ENCODE measurements around the gene CSNK1A1L. TPM values are rescaled to one million over a fixed set of nuclear protein-coding genes. Genes with fewer than 3 reads are reported as not detected.

CSNK1A1L gene
- polyA plus RNA-seq (2013, experiment 1 of 4) = not detected
- not detected for polyA plus RNA-seq (2013, experiment 2 of 4)
- not detected for polyA plus RNA-seq (2013, experiment 3 of 4)
- polyA plus RNA-seq (2013, experiment 4 of 4) = not detected

GRCh38 chr13:37105251-37105714 is at the start of gene CSNK1A1L:
Gene CSNK1A1L (minus strand): TSS chr13:37105664. CDS start chr13:37105256, 408 bp downstream.
- no peaks in the 10 kb centered on the region for H3K27me3 ChIP-seq (ENCODE audit: control insufficient read depth, insufficient read depth, low read length, poor library complexity, severe bottlenecking)
- no peak within 1 kb of the TSS for H3K27ac ChIP-seq (ENCODE audit: insufficient read depth, low read depth, low read length, poor library complexity, severe bottlenecking)
- no peak within 1 kb of the TSS for H3K4me3 ChIP-seq (ENCODE audit: insufficient read depth, low read depth, low read length)
- H3K4me1 ChIP-seq (ENCODE audit: control insufficient read depth, insufficient read depth, low read length) = no peaks in the 10 kb centered on the region
- 96% methylated on average over 26 of the region's 26 CpGs for WGBS, 2 experiments
- no peaks in the 10 kb centered on the region for H3K9me3 ChIP-seq (ENCODE audit: control insufficient read depth, low read length)
- H3K36me3 ChIP-seq (ENCODE audit: control insufficient read depth, insufficient read depth, low read length) = no peaks in the 10 kb centered on the region

- Histone ChIP-seq H3K27me3 (ENCODE audit: control insufficient read depth, insufficient read depth, low read length, poor library complexity, severe bottlenecking) (no peaks in the 10 kb centered on the region), H3K9me3 (ENCODE audit: control insufficient read depth, low read length) (no peaks in the 10 kb centered on the region), H3K27ac (ENCODE audit: insufficient read depth, low read depth, low read length, poor library complexity, severe bottlenecking) (no peak overlapping the region), H3K4me1 (ENCODE audit: control insufficient read depth, insufficient read depth, low read length) (no peaks in the 10 kb centered on the region), H3K36me3 (ENCODE audit: control insufficient read depth, insufficient read depth, low read length) (no peaks in the 10 kb centered on the region), H3K4me3 (ENCODE audit: insufficient read depth, low read depth, low read length) (no peak overlapping the region)
- WGBS, 2 experiments = 16 to 42% methylated on average over 1 to 2 of the region's 3 CpGs
These were observed 43.9 kb upstream of the CSNK1A1L start for GRCh38 chr13:37149380-37149779.

- WGBS, 2 experiments = 91 to 95% methylated on average over 2 of the region's 2 CpGs
These were observed 43.0 kb upstream of the CSNK1A1L start for GRCh38 chr13:37148501-37148900.

GRCh38 chr13:37144661-37145060 is 39.2 kb upstream of the CSNK1A1L start:
- Histone ChIP-seq H3K4me1 (ENCODE audit: control insufficient read depth, insufficient read depth, low read length) (no peaks in the 10 kb centered on the region), H3K4me3 (ENCODE audit: insufficient read depth, low read depth, low read length) (no peak overlapping the region), H3K27me3 (ENCODE audit: control insufficient read depth, insufficient read depth, low read length, poor library complexity, severe bottlenecking) (no peaks in the 10 kb centered on the region), H3K9me3 (ENCODE audit: control insufficient read depth, low read length) (no peaks in the 10 kb centered on the region), H3K27ac (ENCODE audit: insufficient read depth, low read depth, low read length, poor library complexity, severe bottlenecking) (no peak overlapping the region), H3K36me3 (ENCODE audit: control insufficient read depth, insufficient read depth, low read length) (no peaks in the 10 kb centered on the region)

More at GRCh38 chr13:37148501-37148900, 43.0 kb upstream of the CSNK1A1L start:
- Histone ChIP-seq H3K4me3 (ENCODE audit: insufficient read depth, low read depth, low read length) (no peak overlapping the region), H3K27me3 (ENCODE audit: control insufficient read depth, insufficient read depth, low read length, poor library complexity, severe bottlenecking) (no peaks in the 10 kb centered on the region), H3K27ac (ENCODE audit: insufficient read depth, low read depth, low read length, poor library complexity, severe bottlenecking) (no peak overlapping the region), H3K4me1 (ENCODE audit: control insufficient read depth, insufficient read depth, low read length) (no peaks in the 10 kb centered on the region), H3K9me3 (ENCODE audit: control insufficient read depth, low read length) (no peaks in the 10 kb centered on the region), H3K36me3 (ENCODE audit: control insufficient read depth, insufficient read depth, low read length) (no peaks in the 10 kb centered on the region)

GRCh38 chr13:37143911-37144310 is 38.4 kb upstream of the CSNK1A1L start:
- WGBS, 2 experiments = 75 to 88% methylated on average over 1 of the region's 1 CpG
- H3K9me3 ChIP-seq (ENCODE audit: control insufficient read depth, low read length) = no peaks in the 10 kb centered on the region
- H3K4me3 ChIP-seq (ENCODE audit: insufficient read depth, low read depth, low read length) = no peak overlapping the region

GRCh38 chr13:37142877-37143276 is 37.4 kb upstream of the CSNK1A1L start:
- 94 to 100% methylated on average over 1 of the region's 1 CpG for WGBS, 2 experiments
- Histone ChIP-seq H3K9me3 (ENCODE audit: control insufficient read depth, low read length) (no peaks in the 10 kb centered on the region), H3K36me3 (ENCODE audit: control insufficient read depth, insufficient read depth, low read length) (no peaks in the 10 kb centered on the region), H3K4me1 (ENCODE audit: control insufficient read depth, insufficient read depth, low read length) (no peaks in the 10 kb centered on the region), H3K4me3 (ENCODE audit: insufficient read depth, low read depth, low read length) (no peak overlapping the region), H3K27me3 (ENCODE audit: control insufficient read depth, insufficient read depth, low read length, poor library complexity, severe bottlenecking) (no peaks in the 10 kb centered on the region), H3K27ac (ENCODE audit: insufficient read depth, low read depth, low read length, poor library complexity, severe bottlenecking) (no peak overlapping the region)

More at GRCh38 chr13:37143911-37144310, 38.4 kb upstream of the CSNK1A1L start:
- H3K36me3 ChIP-seq (ENCODE audit: control insufficient read depth, insufficient read depth, low read length) = no peaks in the 10 kb centered on the region
- no peaks in the 10 kb centered on the region for H3K4me1 ChIP-seq (ENCODE audit: control insufficient read depth, insufficient read depth, low read length)
- no peak overlapping the region for H3K27ac ChIP-seq (ENCODE audit: insufficient read depth, low read depth, low read length, poor library complexity, severe bottlenecking)
- H3K27me3 ChIP-seq (ENCODE audit: control insufficient read depth, insufficient read depth, low read length, poor library complexity, severe bottlenecking) = no peaks in the 10 kb centered on the region

- H3K27me3 ChIP-seq (ENCODE audit: control insufficient read depth, insufficient read depth, low read length, poor library complexity, severe bottlenecking) = no peaks in the 10 kb centered on the region
- no peak overlapping the region for H3K4me3 ChIP-seq (ENCODE audit: insufficient read depth, low read depth, low read length)
- H3K9me3 ChIP-seq (ENCODE audit: control insufficient read depth, low read length) = no peaks in the 10 kb centered on the region
- H3K36me3 ChIP-seq (ENCODE audit: control insufficient read depth, insufficient read depth, low read length) = no peaks in the 10 kb centered on the region
- WGBS, 2 experiments = 75 to 88% methylated on average over 1 of the region's 1 CpG
- H3K27ac ChIP-seq (ENCODE audit: insufficient read depth, low read depth, low read length, poor library complexity, severe bottlenecking) = no peak overlapping the region
- no peaks in the 10 kb centered on the region for H3K4me1 ChIP-seq (ENCODE audit: control insufficient read depth, insufficient read depth, low read length)
These were observed 35.5 kb upstream of the CSNK1A1L start for GRCh38 chr13:37141011-37141410.

- H3K4me1 ChIP-seq (ENCODE audit: control insufficient read depth, insufficient read depth, low read length) = no peaks in the 10 kb centered on the region
These were observed 33.9 kb upstream of the CSNK1A1L start for GRCh38 chr13:37139356-37139755.

GRCh38 chr13:37138926-37139325 is 33.5 kb upstream of the CSNK1A1L start:
- 94 to 97% methylated on average over 3 of the region's 3 CpGs for WGBS, 2 experiments
- Histone ChIP-seq H3K36me3 (ENCODE audit: control insufficient read depth, insufficient read depth, low read length) (no peaks in the 10 kb centered on the region), H3K27me3 (ENCODE audit: control insufficient read depth, insufficient read depth, low read length, poor library complexity, severe bottlenecking) (no peaks in the 10 kb centered on the region), H3K4me1 (ENCODE audit: control insufficient read depth, insufficient read depth, low read length) (no peaks in the 10 kb centered on the region), H3K27ac (ENCODE audit: insufficient read depth, low read depth, low read length, poor library complexity, severe bottlenecking) (no peak overlapping the region), H3K9me3 (ENCODE audit: control insufficient read depth, low read length) (no peaks in the 10 kb centered on the region), H3K4me3 (ENCODE audit: insufficient read depth, low read depth, low read length) (no peak overlapping the region)

More at GRCh38 chr13:37139356-37139755, 33.9 kb upstream of the CSNK1A1L start:
- Histone ChIP-seq H3K36me3 (ENCODE audit: control insufficient read depth, insufficient read depth, low read length) (no peaks in the 10 kb centered on the region), H3K27me3 (ENCODE audit: control insufficient read depth, insufficient read depth, low read length, poor library complexity, severe bottlenecking) (no peaks in the 10 kb centered on the region), H3K4me3 (ENCODE audit: insufficient read depth, low read depth, low read length) (no peak overlapping the region), H3K9me3 (ENCODE audit: control insufficient read depth, low read length) (no peaks in the 10 kb centered on the region), H3K27ac (ENCODE audit: insufficient read depth, low read depth, low read length, poor library complexity, severe bottlenecking) (no peak overlapping the region)
- 91% methylated on average over 1 of the region's 1 CpG for WGBS, 2 experiments

GRCh38 chr13:37138169-37138568 is 32.7 kb upstream of the CSNK1A1L start:
- Histone ChIP-seq H3K9me3 (ENCODE audit: control insufficient read depth, low read length) (no peaks in the 10 kb centered on the region), H3K27ac (ENCODE audit: insufficient read depth, low read depth, low read length, poor library complexity, severe bottlenecking) (no peak overlapping the region), H3K4me3 (ENCODE audit: insufficient read depth, low read depth, low read length) (no peak overlapping the region), H3K36me3 (ENCODE audit: control insufficient read depth, insufficient read depth, low read length) (no peaks in the 10 kb centered on the region), H3K4me1 (ENCODE audit: control insufficient read depth, insufficient read depth, low read length) (no peaks in the 10 kb centered on the region), H3K27me3 (ENCODE audit: control insufficient read depth, insufficient read depth, low read length, poor library complexity, severe bottlenecking) (no peaks in the 10 kb centered on the region)
- WGBS, 2 experiments = 88 to 98% methylated on average over 1 of the region's 1 CpG

GRCh38 chr13:37136633-37137032 is 31.2 kb upstream of the CSNK1A1L start:
- Histone ChIP-seq H3K36me3 (ENCODE audit: control insufficient read depth, insufficient read depth, low read length) (no peaks in the 10 kb centered on the region), H3K9me3 (ENCODE audit: control insufficient read depth, low read length) (no peaks in the 10 kb centered on the region), H3K27me3 (ENCODE audit: control insufficient read depth, insufficient read depth, low read length, poor library complexity, severe bottlenecking) (no peaks in the 10 kb centered on the region), H3K4me1 (ENCODE audit: control insufficient read depth, insufficient read depth, low read length) (no peaks in the 10 kb centered on the region), H3K4me3 (ENCODE audit: insufficient read depth, low read depth, low read length) (no peak overlapping the region), H3K27ac (ENCODE audit: insufficient read depth, low read depth, low read length, poor library complexity, severe bottlenecking) (no peak overlapping the region)
- WGBS, 2 experiments = 85 to 100% methylated on average over 2 of the region's 2 CpGs

Measured in ectodermal cell (in vitro differentiated cells).